BJ (cell line): Measurements from ENCODE around the gene DSCAML1. TPM values are rescaled to one million over a fixed set of nuclear protein-coding genes. Genes with fewer than 3 reads are reported as not detected.

Experiments used
- CTCF ChIA-PET: fragments of 350-600 bp; formaldehyde crosslinking; extraction: SDS; loops from one replicate; lab custom pipeline; 2021; ENCODE audit warnings: antibody characterized with exemption, inconsistent platforms; lab: Yijun Ruan, JAX
- POLR2A ChIA-PET: fragments of 300-600 bp; sonication (Branson Sonifier 250); formaldehyde crosslinking; extraction: SDS; loops from one replicate; lab custom pipeline; 2021; ENCODE audit warnings: antibody characterized with exemption; lab: Charles Lee
- DNase-seq: peaks from one replicate; pipeline ENCODE4 v3.0.0-alpha.2; 2011; ENCODE audit warnings: low read depth
- H3K27me3 ChIP-seq: 2 replicates; pipeline ENCODE4 v1.6.0; 2011; ENCODE audit warnings: low read length; ENCODE audit not compliant: control insufficient read depth, insufficient read depth
- H3K36me3 ChIP-seq: 2 replicates; pipeline ENCODE4 v1.5.1; 2011; ENCODE audit warnings: low read length; ENCODE audit not compliant: control insufficient read depth, insufficient read depth
- H3K4me3 ChIP-seq: 2 replicates; pipeline ENCODE4 v1.5.1; 2011; ENCODE audit warnings: low read depth, mild to moderate bottlenecking, control low read depth, low read length
- CTCF ChIP-seq: IDR thresholded peaks from 2 replicates; pipeline ENCODE4 v1.5.1; 2011; ENCODE audit warnings: low read depth, mild to moderate bottlenecking, control low read depth, inconsistent platforms, low read length, moderate library complexity; ENCODE audit not compliant: insufficient read depth
- polyA plus RNA-seq: library from polyadenylated mRNA; depleted of rRNA; stranded (reverse); fragments of >200 nt; gene quantifications from 2 replicates; pipeline ENCODE4 v1.2.3, GENCODE V29; 2011

The DSCAML1 gene
- polyA plus RNA-seq, 1 experiment, result not detected

DNA sequence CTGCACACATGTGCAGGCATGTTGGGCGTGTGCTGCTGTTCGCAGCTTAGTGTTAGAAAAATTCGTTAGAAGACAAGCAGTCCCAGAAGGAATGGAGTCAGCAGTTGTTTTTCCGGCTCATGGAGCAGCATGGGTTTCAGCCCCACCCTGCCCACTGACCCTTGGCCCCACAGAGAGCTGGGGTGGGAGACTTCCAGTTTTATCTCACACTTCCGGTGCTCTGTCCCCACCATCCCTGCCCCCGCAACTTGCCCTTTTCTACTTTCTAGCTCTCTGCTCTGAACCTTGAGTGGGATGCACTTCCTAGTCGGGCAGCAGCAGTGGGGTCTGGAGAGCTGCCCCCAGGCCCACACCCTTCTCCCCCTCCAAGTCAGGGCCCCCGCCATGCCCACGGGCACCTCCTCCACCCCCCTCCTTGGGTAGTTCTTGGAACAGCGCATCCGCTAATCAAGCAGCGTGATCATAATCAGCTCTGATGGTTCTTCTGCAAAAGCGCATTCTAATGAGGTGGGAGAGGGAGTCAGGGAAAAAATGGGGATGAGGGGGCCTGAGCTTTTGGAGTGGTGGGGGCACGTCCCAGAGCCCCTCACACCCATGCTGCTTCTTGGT, 285.0 kb downstream of the DSCAML1 start:
- Histone ChIP-seq H3K27me3 (peaks cover 3% of the 10 kb centered on the region; the same call in 1 of the 2 replicates), H3K36me3 (no peaks in the 10 kb centered on the region), H3K4me3 (no peak overlapping the region)
- DNase-seq, result no peak
- CTCF ChIA-PET, result no interaction called here
- TF ChIP-seq CTCF, result no peak
- POLR2A ChIA-PET, result no interaction called here

DNA sequence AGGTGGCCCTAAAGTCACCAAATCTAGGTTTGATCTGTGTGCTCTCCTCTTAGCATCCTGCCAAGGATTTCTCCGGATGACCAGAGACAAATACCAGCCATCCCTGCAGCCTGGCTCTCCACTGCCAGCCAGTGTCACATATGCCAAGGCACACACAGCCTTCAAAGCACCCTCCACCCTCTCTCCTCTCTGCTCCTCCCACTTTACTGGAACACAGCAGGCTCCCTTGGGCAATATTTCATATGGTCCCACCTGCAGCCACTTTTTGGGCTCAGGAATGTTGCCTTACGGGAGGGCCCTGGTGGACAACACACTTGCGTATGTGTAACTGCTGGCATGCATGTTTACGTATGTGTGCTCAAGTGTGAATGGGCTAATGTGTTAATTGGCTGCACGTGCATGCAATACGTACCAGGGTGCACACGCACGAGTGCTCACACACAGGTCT, 285.5 kb downstream of the DSCAML1 start:
- peaks cover 3% of the 10 kb centered on the region; the same call in 1 of the 2 replicates for H3K27me3 ChIP-seq
- POLR2A ChIA-PET, result no interaction called here

GRCh38 chr11:117510646-117511045, 286.4 kb downstream of the DSCAML1 start:
- no peak for TF ChIP-seq CTCF
- ChIA-PET POLR2A (no interaction called here), CTCF (interaction anchor here (1.2 to 1.4 kb wide), 2 partner anchors 12 to 85 kb away, joined by 3 to 7 read pairs; no protein-coding TSS in a partner anchor)
- Histone ChIP-seq H3K36me3 (no peaks in the 10 kb centered on the region), H3K27me3 (peaks cover 3% of the 10 kb centered on the region; the same call in 1 of the 2 replicates), H3K4me3 (no peak overlapping the region)
- DNase-seq, result no peak

More for the DNA sequence above, 285.5 kb downstream of the DSCAML1 start:
- Histone ChIP-seq H3K36me3 (no peaks in the 10 kb centered on the region), H3K4me3 (no peak overlapping the region)
- TF ChIP-seq CTCF, result no peak
- no peak for DNase-seq
- CTCF ChIA-PET, result interaction anchor here (1.4 kb wide), 1 partner anchor 86 kb away, joined by 7 read pairs; no protein-coding TSS in a partner anchor

DNA sequence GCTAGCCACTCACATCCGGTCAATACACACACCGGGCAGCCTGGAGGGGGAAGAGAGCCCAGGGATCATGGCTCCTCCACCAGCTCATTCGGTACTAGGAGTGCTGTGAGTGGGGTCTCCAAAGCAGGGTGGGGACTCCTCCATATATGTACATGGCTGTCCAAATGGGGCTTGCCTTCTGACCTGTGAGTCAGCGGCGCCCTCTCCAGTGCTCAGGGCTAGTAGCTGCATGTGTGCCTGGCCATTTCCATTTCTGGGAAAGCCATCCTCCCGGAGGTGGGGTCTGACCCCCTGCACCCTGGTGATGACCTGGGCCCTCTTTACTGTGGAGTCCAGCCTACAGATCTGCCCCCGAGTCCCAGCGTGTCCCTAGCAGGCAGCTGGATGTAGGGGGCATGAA, 287.5 kb downstream of the DSCAML1 start:
- CTCF ChIA-PET, result interaction anchor here (0.8 kb wide), 1 partner anchor 10 kb away, joined by 3 read pairs; no protein-coding TSS in a partner anchor
- H3K27me3 ChIP-seq, result peaks cover 3% of the 10 kb centered on the region; the same call in 1 of the 2 replicates
- POLR2A ChIA-PET, result no interaction called here

More for the DNA sequence above, 287.5 kb downstream of the DSCAML1 start:
- no peak for DNase-seq
- no peak for TF ChIP-seq CTCF
- H3K4me3 ChIP-seq, result no peak overlapping the region
- H3K36me3 ChIP-seq, result no peaks in the 10 kb centered on the region
